Mesenteric fat pad (tissue), 1 donor: ENCODE data around the gene SLC1A1. TPM values are rescaled to one million over a fixed set of nuclear protein-coding genes. Genes with fewer than 3 reads are reported as not detected.
"Not testable (repeated sequence)": the region's sequence is repeated elsewhere in the genome, so short reads cannot be mapped to it uniquely, and the experiment has no call there.

ENCODE experiments used
- DNase-seq: peaks from one replicate; pipeline ENCODE4 v3.0.0-alpha.2; 2020; ENCODE audit warnings: low spot score
- total RNA-seq: library from RNA; stranded (reverse); fragmentation: NEBNext Ultra II Directional; extraction: Animal tissue kit (Norgen Biotek cat#: 25700); gene quantifications from one replicate; pipeline ENCODE4 v1.2.1, GENCODE V29; 2021
- donor health status: DM: yes; HTN: yes; CAD: no.

Gene SLC1A1
- total RNA-seq, 1 donor from 2014 or later = 8.2 TPM

DNA sequence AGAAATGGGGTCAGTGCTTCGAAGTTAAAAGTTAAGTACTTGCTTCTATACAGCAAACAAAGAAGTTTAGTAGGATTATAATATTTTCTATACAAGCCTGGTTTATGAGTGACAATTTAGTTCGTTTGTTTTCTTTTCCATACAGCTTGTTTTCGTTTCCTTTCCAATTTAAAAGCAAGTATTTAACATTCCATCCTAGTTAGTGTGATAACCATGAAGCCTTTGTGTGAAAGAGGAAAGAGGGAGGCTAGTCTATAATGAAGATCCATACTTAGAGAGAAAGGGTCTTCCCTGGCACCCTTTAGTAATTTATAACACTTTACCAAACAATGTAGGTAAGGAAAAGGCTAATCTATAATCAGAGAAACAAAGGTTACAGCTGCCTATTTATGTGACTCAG lies 51.0 kb downstream of the SLC1A1 start:
- no peak for DNase-seq

GRCh38 chr9:4541856-4542255 lies 51.6 kb downstream of the SLC1A1 start:
- DNase-seq = no peak

DNA sequence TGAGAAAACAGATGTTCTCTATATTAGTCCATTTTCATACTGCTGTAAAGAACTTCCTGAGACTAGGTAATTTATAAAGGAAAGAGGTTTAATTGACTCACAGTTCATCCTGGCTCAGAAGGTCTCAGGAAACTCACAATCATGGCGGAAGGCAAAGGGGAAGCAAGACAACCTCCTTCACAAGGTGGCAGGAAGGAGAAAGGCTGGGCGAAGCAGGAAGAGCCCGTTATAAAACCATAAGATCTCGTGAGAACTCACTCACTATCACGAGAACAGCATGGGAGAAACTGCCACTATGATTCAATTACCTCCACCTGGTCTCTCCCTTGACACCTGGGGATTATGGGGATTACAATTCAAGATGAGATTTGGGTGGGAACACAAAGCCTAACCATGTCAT lies 54.4 kb downstream of the SLC1A1 start:
- not testable (repeated sequence) for DNase-seq

GRCh38 chr9:4547016-4547415 lies 56.7 kb downstream of the SLC1A1 start:
- DNase-seq = no peak

DNA sequence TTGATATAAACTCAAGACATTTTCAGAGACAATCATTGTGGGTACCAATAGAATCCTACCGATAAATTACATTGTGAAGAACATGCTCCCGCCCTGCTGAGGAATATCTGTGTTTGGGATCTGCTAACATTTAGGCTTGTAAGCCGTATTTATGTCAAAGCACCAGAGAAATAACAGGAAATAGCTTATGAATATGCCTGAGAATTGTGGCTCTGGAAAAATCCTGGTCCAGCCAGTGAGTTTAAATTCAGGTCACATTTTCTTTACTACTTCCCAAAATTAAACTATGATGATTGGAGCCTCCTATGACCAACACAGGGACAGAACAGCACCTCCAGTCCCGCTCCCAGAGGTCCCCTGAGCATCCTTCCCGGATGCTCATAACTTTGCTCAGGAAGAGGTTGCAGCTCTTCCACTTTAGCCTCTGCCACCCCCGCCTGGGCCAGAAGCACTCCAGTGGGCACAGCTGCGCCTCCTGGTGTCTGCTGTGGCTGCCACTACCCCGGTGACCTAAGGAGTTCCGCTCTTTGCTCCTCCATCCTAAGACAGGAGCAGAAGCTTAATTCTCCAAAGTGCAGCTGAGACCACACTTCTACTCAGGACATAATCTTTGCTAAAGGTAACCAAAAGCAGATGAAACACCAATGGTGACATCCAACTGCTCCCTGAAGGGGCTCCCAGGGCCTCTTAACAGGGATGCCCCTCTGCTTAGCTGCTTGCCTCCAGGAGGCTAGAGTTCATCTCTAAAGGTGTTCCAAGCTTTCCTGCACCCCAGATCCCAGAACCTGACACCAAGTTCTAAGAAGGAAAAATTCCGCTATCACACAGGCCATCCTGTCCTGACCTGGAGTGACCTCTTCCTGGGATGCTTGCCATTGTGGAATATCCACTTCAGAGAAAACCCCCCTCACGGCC lies 58.8 kb downstream of the SLC1A1 start:
- DNase-seq = no peak

DNA sequence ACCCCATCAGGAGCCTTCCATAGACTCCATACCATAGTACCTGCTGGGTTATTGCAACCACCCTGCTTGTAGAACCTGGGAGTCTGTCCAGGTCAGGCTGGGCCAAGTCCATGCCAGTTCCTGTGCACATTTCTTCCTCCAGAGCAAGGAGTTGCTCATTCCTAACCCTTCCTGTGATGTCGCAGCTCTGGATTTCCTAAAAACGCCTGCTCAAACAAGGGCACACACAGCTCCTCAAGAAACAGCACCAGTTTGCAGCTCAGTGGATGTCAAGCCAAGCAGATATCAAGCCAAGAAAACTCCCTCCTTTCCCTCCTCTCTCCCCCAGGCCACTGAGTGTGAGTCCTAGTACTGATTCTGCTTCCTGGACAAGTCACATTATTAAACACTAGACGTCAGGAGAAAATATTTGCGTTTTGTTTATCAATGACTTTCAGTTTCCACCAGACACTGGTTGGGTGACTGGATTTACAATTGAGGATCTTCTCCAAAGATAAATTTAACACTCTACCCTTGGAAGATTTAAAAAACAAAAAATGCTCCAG lies 59.6 kb downstream of the SLC1A1 start:
- DNase-seq = no peak

- DNase-seq = no peak
Measured at GRCh38 chr9:4550777-4551484, 60.7 kb downstream of the SLC1A1 start.

DNA sequence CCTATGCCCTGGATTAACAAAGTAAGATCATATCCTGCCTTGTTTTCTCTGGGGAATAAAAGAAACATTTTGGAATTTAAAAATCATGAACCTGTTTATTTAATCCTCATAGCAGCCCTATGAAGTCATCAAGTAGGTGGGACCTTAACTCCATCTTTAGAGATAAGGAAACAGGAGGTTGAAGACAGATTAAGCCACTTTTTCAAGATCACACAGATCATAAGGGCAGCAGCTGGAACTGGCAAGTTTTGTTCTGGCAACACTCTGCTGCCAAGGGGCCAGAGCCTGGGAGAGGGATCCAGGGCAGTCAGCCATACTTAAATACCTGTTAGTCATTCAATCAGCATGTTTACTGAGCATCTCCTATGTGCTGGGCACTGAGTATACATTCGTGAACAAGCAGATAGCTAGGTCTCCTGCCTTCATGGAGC lies 63.7 kb downstream of the SLC1A1 start:
- DNase-seq = no peak

DNA sequence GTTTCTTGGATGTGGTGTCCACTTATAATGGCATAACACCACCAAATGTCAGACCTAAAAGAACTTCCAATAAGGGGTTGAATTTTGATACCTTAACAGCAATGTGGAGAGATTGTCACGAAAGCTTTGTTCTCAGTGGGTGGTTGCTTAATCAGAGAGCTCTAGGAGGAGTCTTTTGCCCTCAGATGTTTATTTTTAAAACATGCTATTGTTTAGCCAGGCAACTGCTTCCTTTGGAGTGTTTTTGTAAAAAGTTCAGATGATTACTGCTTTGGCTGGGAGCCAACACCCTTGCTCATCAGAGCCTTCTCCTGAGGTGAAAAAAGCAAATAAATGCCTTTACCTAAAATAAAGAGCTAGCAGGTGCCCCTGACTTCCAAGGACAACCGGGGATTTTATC lies 65.0 kb downstream of the SLC1A1 start:
- no peak for DNase-seq

DNA sequence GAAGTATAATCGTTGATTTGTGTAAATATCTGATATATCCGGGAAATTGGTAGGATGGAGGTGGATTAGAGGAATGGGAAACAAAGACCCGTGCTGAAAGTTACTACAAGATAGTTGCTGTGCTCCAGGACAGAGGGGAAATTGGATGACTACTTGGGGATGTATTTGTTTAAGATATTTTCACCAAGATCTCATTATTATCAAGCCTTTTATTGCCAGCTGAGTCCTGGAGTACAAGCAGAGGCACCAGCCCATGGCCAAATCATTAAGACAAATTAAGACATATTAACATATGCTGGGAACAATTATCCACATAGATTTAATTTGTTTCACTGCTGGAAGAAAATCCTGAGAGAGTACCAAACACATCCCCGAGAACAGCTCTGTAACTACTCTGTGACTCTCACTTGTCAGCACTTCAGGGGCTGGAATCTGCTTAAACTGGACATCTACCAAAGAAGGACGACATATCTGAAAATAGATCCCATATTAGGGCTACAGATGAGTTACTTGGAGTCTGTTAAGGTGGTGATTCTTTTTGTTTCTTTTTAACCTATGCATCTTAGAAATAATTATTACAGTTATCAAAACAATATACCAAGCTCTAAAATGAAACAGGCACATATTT lies 68.2 kb downstream of the SLC1A1 start:
- no peak for DNase-seq

- no peak for DNase-seq
Measured at GRCh38 chr9:4559261-4560182, 69.3 kb downstream of the SLC1A1 start.

GRCh38 chr9:4563105-4563504 lies 72.8 kb downstream of the SLC1A1 start:
- no peak for DNase-seq

GRCh38 chr9:4566806-4567205 lies 76.5 kb downstream of the SLC1A1 start:
- DNase-seq = no peak

GRCh38 chr9:4567601-4568000 lies 77.3 kb downstream of the SLC1A1 start:
- DNase-seq = no peak

- no peak for DNase-seq
Measured at GRCh38 chr9:4569101-4569500, 78.8 kb downstream of the SLC1A1 start.

- DNase-seq = no peak
Measured at GRCh38 chr9:4572184-4572826, 82.0 kb downstream of the SLC1A1 start.

DNA sequence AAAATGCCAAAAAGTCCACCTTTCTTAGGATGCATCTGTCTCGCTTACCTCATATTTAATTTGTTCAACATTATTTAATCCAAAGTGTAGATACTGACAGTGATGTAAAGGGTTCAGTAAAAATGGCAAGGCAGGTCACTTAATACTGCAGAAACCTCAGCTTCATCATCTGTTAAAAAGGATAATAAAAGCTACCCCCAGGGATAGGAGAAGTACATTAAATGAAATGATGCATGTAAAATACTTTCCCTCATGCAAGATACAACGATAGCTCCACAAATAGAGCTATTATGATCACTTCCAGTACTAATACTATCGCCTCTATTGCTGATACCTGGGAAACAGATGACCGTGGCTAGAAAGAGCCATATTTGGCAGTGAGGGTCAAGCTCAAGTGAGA lies 82.9 kb downstream of the SLC1A1 start:
- no peak for DNase-seq

DNA sequence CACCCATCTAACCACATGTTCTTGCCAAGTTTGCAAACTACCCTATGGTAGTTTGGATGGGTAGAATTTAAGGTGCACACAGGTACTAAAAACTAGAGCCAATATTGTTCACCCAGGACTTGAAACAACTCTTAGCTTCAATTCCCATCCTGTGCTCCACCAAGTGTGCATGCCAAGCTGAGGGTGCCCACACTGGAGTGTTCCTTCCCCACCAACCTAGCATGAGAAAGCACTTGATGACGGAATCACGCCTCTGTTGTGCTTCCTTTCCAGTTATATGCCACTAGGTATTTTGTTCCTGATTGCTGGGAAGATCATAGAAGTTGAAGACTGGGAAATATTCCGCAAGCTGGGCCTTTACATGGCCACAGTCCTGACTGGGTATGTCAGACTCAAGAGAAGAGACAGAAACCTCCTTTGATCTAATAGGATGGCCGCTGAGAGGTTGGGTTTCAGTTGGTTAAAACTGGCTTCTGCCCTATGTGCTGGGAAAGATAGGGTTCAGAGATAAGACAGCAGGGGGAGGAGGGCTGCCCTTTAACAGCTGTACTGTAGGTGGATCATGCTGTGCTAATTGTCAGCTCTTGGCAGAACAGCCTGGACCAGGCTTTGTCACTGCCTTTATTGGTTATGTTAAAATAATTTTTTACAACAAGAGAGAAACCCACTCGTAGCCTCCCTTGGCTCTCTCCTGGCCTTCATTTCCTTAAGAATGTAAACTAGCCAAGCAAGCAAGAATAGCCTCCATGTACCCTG lies 83.5 kb downstream of the SLC1A1 start:
- no peak for DNase-seq

- no peak for DNase-seq
Measured at GRCh38 chr9:4574657-4575243, 84.5 kb downstream of the SLC1A1 start.
